Vagina (tissue), 2 donors: Measurements from ENCODE around the gene ZNF428. TPM values are rescaled to one million over a fixed set of nuclear protein-coding genes. Genes with fewer than 3 reads are reported as not detected.

ENCODE experiments used
- DNase-seq, 2 donors: peaks; one replicate each; pipeline ENCODE4 v3.0.0-alpha.2; 2017; ENCODE audit errors: extremely low spot score in 2 of 2
- H3K27ac ChIP-seq: fragments of 200-600 bp; sonication (generic); one replicate; pipeline ENCODE4 v1.5.1; 2019
- H3K27me3 ChIP-seq: fragments of 200-600 bp; sonication (generic); one replicate; pipeline ENCODE4 v1.5.1; 2019
- H3K36me3 ChIP-seq, 2 donors: fragments of 200-600 bp; sonication (generic); one replicate each; pipeline ENCODE4 v1.5.1; 2017 to 2019
- H3K4me1 ChIP-seq: fragments of 200-600 bp; sonication (generic); one replicate; pipeline ENCODE4 v1.5.1; 2019
- H3K4me3 ChIP-seq, 2 donors: fragments of 200-600 bp; sonication (generic); 1 replicate in 1 of 2; 2 replicates in 1 of 2; pipeline ENCODE4 v1.5.1; 2016 to 2019
- H3K9me3 ChIP-seq: fragments of 200-600 bp; sonication (generic); one replicate; pipeline ENCODE4 v1.5.1; 2019
- POLR2A ChIP-seq, 2 donors: fragments of 450-650 bp; IDR thresholded peaks; one replicate each; pipeline ENCODE4 v1.6.1; 2017; ENCODE audit warnings: antibody characterized with exemption in 2 of 2, mild to moderate bottlenecking in 2 of 2, moderate library complexity in 2 of 2
- POLR2AphosphoS5 ChIP-seq, 2 donors: sonication (generic); formaldehyde crosslinking; IDR thresholded peaks; one replicate each; pipeline ENCODE4 v1.9.0; 2017; ENCODE audit warnings: antibody characterized with exemption in 2 of 2, mild to moderate bottlenecking in 2 of 2, low read depth in 1 of 2; ENCODE audit not compliant: insufficient read depth in 1 of 2
- intact Hi-C: fragments of 100-400 bp; cut with DNase I; formaldehyde crosslinking; loops from one replicate; pipeline ENCODE4 v1.15.1; 2023
- total RNA-seq: library from RNA; depleted of rRNA; stranded (reverse); fragments of >200 nt; gene quantifications from one replicate; pipeline ENCODE4 v1.2.3, GENCODE V29; 2016
- TF ChIP-seq, protein P1 (sequence below), 3 experiments: fragments of 450-650 bp in 2 of 3; fragments of 200-600 bp in 1 of 3; sonication (generic) in 1 of 3; IDR thresholded peaks; one replicate each; pipeline ENCODE4 v1.5.1; 2017 to 2019; ENCODE audit warnings: antibody characterized with exemption in 3 of 3, mild to moderate bottlenecking in 2 of 3, moderate library complexity in 2 of 3

ZNF428 gene
- total RNA-seq, 1 donor from 2014 or later = 30.9 TPM

DNA sequence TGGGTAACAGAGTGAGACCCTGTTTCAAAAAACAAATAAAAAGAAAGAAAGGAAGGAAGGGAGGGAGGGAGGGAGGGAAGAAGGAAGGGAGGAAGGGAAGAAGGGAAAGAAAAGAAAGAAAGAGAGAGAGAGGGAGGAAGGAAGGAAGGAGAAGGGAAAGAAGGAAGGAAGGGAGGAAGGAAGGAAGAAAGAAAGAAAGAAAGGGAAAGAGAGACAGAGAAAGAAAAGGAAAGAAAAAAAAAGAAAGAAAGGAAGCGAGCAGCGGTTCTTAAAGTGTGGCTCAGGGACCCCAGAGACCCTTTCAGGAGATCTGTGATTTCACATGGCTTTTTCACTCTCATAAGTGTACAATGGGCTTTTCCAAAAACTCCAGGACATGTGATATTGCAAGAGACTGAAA lies 30.1 kb upstream of the ZNF428 start:
- no peak for DNase-seq
- no peak for TF ChIP-seq POLR2AphosphoS5 (IDR thresholded peaks at IDR 0.05; ENCODE audit: insufficient read depth in 1 of 2, low read depth in 1 of 2)
- TF ChIP-seq, protein P1, sequence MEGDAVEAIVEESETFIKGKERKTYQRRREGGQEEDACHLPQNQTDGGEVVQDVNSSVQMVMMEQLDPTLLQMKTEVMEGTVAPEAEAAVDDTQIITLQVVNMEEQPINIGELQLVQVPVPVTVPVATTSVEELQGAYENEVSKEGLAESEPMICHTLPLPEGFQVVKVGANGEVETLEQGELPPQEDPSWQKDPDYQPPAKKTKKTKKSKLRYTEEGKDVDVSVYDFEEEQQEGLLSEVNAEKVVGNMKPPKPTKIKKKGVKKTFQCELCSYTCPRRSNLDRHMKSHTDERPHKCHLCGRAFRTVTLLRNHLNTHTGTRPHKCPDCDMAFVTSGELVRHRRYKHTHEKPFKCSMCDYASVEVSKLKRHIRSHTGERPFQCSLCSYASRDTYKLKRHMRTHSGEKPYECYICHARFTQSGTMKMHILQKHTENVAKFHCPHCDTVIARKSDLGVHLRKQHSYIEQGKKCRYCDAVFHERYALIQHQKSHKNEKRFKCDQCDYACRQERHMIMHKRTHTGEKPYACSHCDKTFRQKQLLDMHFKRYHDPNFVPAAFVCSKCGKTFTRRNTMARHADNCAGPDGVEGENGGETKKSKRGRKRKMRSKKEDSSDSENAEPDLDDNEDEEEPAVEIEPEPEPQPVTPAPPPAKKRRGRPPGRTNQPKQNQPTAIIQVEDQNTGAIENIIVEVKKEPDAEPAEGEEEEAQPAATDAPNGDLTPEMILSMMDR (IDR thresholded peaks at IDR 0.05) = no peak
- no peak for TF ChIP-seq POLR2A (IDR thresholded peaks at IDR 0.05)
- Histone ChIP-seq H3K9me3 (no peaks in the 10 kb centered on the region), H3K27me3 (no peaks in the 10 kb centered on the region), H3K27ac (no peak overlapping the region), H3K4me1 (no peaks in the 10 kb centered on the region), H3K4me3 (no peak overlapping the region), H3K36me3 (peaks cover 0 to 17% of the 10 kb centered on the region in 2 donors)
- intact Hi-C loops = no loop called here

DNA sequence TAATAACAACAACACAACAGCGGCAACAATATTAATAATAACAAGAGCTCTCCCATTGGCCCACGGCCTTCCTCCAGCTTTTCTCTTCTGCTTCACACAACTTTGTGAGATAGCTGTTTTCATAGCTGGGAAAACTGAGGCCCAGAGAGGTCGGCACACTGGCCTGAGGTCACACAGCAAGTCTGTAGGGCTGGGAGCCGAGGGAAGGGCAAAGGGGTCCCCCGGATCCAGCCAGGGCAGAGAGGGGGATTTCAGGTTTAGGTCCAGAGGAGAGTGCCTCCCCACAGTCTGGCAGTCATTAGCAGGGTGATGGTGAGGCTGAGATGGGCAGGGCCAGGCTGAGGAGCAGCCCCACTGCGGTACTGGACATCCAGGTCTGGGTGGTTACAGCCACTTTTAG lies 29.2 kb upstream of the ZNF428 start:
- TF ChIP-seq POLR2A (IDR thresholded peaks at IDR 0.05) = no peak
- no peak for TF ChIP-seq POLR2AphosphoS5 (IDR thresholded peaks at IDR 0.05; ENCODE audit: insufficient read depth in 1 of 2, low read depth in 1 of 2)
- TF ChIP-seq, protein P1 (IDR thresholded peaks at IDR 0.05) = no peak
- no peaks in the 10 kb centered on the region for H3K4me1 ChIP-seq
- no peaks in the 10 kb centered on the region for H3K9me3 ChIP-seq
- H3K27ac ChIP-seq = no peak overlapping the region
- no peak for DNase-seq
- H3K27me3 ChIP-seq = no peaks in the 10 kb centered on the region
- H3K36me3 ChIP-seq = peaks cover 0 to 12% of the 10 kb centered on the region in 2 donors
- intact Hi-C loops = no loop called here
- no peak overlapping the region for H3K4me3 ChIP-seq

DNA sequence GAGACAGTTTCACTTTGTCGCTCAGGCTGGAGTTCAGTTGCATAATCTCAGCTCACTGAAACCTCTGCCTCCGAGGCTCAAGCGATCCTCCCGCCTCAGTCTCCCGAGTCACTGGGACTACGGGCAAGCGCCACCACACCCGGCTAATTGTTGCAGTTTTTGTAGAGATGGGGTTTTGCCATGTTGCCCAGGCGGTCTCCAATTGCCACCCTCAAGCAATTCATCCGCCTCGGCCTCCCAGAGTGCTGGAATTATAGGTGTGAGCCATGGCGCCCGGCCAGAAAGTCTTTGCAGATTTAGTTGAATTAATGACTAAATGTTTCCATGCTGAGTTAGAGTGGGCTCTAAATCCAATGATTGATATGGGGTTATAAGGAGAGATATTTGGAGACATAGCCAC lies 24.8 kb upstream of the ZNF428 start:
- TF ChIP-seq POLR2AphosphoS5 (IDR thresholded peaks at IDR 0.05; ENCODE audit: insufficient read depth in 1 of 2, low read depth in 1 of 2) (no peak), POLR2A (IDR thresholded peaks at IDR 0.05) (no peak)
- TF ChIP-seq, protein P1 (IDR thresholded peaks at IDR 0.05) = no peak
- H3K4me1 ChIP-seq = peaks cover 8% of the 10 kb centered on the region
- no peak overlapping the region for H3K4me3 ChIP-seq
- intact Hi-C loops = no loop called here
- H3K9me3 ChIP-seq = no peaks in the 10 kb centered on the region
- peaks cover 0 to 5% of the 10 kb centered on the region in 2 donors for H3K36me3 ChIP-seq
- H3K27ac ChIP-seq = no peak overlapping the region
- DNase-seq = no peak
- peaks cover 3% of the 10 kb centered on the region for H3K27me3 ChIP-seq

DNA sequence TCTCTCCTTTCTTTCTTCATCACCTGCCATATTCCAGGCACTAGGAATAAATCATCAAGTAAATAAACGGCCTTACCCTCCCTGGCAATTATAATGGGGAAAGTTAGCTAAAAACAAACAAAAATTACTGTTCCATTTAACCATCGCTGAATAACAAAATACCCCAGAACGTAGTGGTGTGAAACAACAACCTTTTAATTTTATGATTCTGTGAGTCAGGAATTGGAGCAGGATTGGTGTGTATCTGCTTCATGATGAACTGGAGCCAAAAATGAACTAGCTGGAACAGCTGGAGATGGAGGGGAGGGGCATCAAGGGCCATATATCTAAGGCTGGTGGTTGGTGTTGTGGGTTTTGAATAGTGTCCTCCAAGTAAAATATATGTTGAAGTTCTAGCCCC lies 23.9 kb upstream of the ZNF428 start:
- intact Hi-C loops = no loop called here
- TF ChIP-seq, protein P1 (IDR thresholded peaks at IDR 0.05) = no peak
- TF ChIP-seq POLR2A (IDR thresholded peaks at IDR 0.05) (no peak), POLR2AphosphoS5 (IDR thresholded peaks at IDR 0.05; ENCODE audit: insufficient read depth in 1 of 2, low read depth in 1 of 2) (no peak)
- H3K27me3 ChIP-seq = peaks cover 3% of the 10 kb centered on the region
- peaks cover 0 to 5% of the 10 kb centered on the region in 2 donors for H3K36me3 ChIP-seq
- no peak for DNase-seq
- no peak overlapping the region for H3K27ac ChIP-seq
- no peak overlapping the region for H3K4me3 ChIP-seq
- H3K9me3 ChIP-seq = no peaks in the 10 kb centered on the region
- peaks cover 8% of the 10 kb centered on the region for H3K4me1 ChIP-seq

DNA sequence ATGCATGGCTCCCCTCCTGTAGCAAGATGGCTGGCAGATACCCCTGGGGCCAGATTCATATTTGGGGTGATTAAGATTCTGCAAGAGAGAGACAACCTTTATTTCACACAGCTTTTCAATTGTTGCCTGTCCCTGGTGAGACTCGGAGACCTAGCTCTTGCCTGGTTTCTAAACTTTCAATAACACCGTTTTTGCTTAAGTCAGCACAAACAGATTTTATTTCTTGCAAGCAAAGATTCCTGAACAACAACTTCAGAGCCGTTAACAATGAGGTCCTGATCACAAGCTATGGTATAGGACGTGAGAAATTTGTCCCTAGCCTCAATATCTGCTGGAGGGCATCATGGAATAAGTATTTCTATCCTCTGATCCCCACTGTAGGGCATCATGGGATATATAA lies 23.1 kb upstream of the ZNF428 start:
- intact Hi-C loops = no loop called here
- DNase-seq = no peak

More for the DNA sequence above, 23.1 kb upstream of the ZNF428 start:
- TF ChIP-seq POLR2AphosphoS5 (IDR thresholded peaks at IDR 0.05; ENCODE audit: insufficient read depth in 1 of 2, low read depth in 1 of 2) (no peak), POLR2A (IDR thresholded peaks at IDR 0.05) (no peak)
- TF ChIP-seq, protein P1 (IDR thresholded peaks at IDR 0.05) = no peak
- Histone ChIP-seq H3K27me3 (peaks cover 3% of the 10 kb centered on the region), H3K4me1 (peaks cover 8% of the 10 kb centered on the region), H3K4me3 (no peak overlapping the region), H3K36me3 (peaks cover 0 to 5% of the 10 kb centered on the region in 2 donors), H3K9me3 (no peaks in the 10 kb centered on the region), H3K27ac (no peak overlapping the region)
